HG02759 (cell line): ENCODE data around the gene FBXL13.
A peak's percentile ranks its signal among the peaks of the same experiment; 100 is the strongest.
"Not testable (repeated sequence)": the region's sequence is repeated elsewhere in the genome, so short reads cannot be mapped to it uniquely, and the experiment has no call there.

Experiments used
- ATAC-seq: cut with Tn5 transposase; IDR thresholded peaks from one replicate; pipeline ENCODE4 v1.9.1; 2021; ENCODE audit warnings: mild to moderate bottlenecking, moderate library complexity; ENCODE audit not compliant: unreplicated experiment

FBXL13 gene

GRCh38 chr7:102902052-102902451 is 172.5 kb downstream of the FBXL13 start:
- ATAC-seq = not testable (repeated sequence)

- ATAC-seq = no peak
These were observed 176.1 kb downstream of the FBXL13 start for GRCh38 chr7:102898532-102898859.

- no peak for ATAC-seq
These were observed 176.6 kb downstream of the FBXL13 start for GRCh38 chr7:102897856-102898531.

GRCh38 chr7:102897211-102897631 is 177.4 kb downstream of the FBXL13 start:
- no peak for ATAC-seq

- no peak for ATAC-seq
These were observed 178.0 kb downstream of the FBXL13 start for GRCh38 chr7:102896585-102896984.

- ATAC-seq = no peak
These were observed 179.0 kb downstream of the FBXL13 start for GRCh38 chr7:102895602-102896001.

GRCh38 chr7:102892631-102893278 is 181.8 kb downstream of the FBXL13 start:
- ATAC-seq = no peak

- ATAC-seq = no peak
These were observed 182.8 kb downstream of the FBXL13 start for GRCh38 chr7:102891693-102892261.

GRCh38 chr7:102890971-102891692 is 183.5 kb downstream of the FBXL13 start:
- no peak for ATAC-seq

- ATAC-seq = no peak
These were observed 184.2 kb downstream of the FBXL13 start for GRCh38 chr7:102890292-102890970.

- ATAC-seq = no peak
These were observed 184.7 kb downstream of the FBXL13 start for GRCh38 chr7:102889851-102890250.

GRCh38 chr7:102888561-102889233 is 185.9 kb downstream of the FBXL13 start:
- no peak for ATAC-seq

GRCh38 chr7:102883098-102883860 is 191.3 kb downstream of the FBXL13 start:
- ATAC-seq = no peak

GRCh38 chr7:102875700-102876295 is 198.8 kb downstream of the FBXL13 start:
- ATAC-seq = no peak

- no peak for ATAC-seq
These were observed 199.6 kb downstream of the FBXL13 start for GRCh38 chr7:102874966-102875365.

- peak; percentile 99 for ATAC-seq
These were observed 200.3 kb downstream of the FBXL13 start for GRCh38 chr7:102874166-102874829.

GRCh38 chr7:102873470-102874165 is 201.0 kb downstream of the FBXL13 start:
- ATAC-seq = peak; percentile 34

- no peak for ATAC-seq
These were observed 202.1 kb downstream of the FBXL13 start for GRCh38 chr7:102872460-102872859.
